ENCODE measurements around the gene PDE4D.
"Not testable (repeated sequence)": the region's sequence is repeated elsewhere in the genome, so short reads cannot be mapped to it uniquely, and the experiment has no call there.

Gene PDE4D

GRCh38 chr5:58967597-58968281 is 925.8 kb downstream of the PDE4D start:
- no peak overlapping the region for H3K4me2 ChIP-seq
- TF ChIP-seq Cebpa-rat (IDR thresholded peaks at IDR 0.05) = no peak
- no peaks in the 10 kb centered on the region for H3K27me3 ChIP-seq
- H3K4me1 ChIP-seq = no peaks in the 10 kb centered on the region
- no peak overlapping the region for H3K27ac ChIP-seq
- no peaks in the 10 kb centered on the region for H3K9me3 ChIP-seq
- H3K9ac ChIP-seq = no peak overlapping the region
- no peak overlapping the region for H3K4me3 ChIP-seq
- no peaks in the 10 kb centered on the region for H3K36me3 ChIP-seq
- no peaks in the 10 kb centered on the region for H4K20me1 ChIP-seq

DNA sequence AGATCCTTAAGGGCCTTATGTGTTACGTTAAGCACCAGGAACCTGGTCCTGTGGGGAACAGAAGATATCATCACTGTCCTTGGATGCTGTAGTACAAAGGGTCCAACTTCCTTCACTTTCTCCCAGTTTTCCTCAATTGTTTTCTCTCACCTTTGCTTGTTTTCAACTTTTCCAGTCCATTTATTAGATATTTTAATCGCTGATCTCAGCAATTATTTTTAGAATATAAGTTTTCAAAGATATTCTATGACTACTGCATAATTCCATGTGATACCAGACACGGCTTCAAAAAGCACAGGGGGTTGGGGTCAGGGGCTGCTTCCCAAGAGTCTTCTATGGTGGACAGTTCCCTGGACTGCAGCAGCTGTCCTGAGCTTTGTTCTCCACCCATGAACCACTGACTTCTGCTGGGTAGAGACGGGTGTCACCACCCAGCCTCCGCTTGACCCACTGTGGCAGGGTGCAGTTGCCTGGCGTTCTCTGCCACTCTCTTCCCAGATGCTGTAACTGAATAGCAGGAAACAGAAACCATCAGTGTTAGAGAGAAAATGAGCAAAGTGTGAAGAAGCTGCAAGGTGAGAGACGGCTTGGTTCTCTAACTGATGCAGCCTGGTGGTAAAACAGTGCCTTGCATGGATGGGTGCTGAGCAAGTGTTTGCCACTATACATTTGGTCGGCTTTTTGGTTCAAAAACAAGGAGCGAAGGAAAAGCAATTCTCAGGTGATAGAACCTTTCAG is 927.7 kb downstream of the PDE4D start:
- no peak overlapping the region for H3K4me2 ChIP-seq
- no peaks in the 10 kb centered on the region for H3K27me3 ChIP-seq
- no peak overlapping the region for H3K27ac ChIP-seq
- no peaks in the 10 kb centered on the region for H3K4me1 ChIP-seq
- H4K20me1 ChIP-seq = no peaks in the 10 kb centered on the region
- no peaks in the 10 kb centered on the region for H3K9me3 ChIP-seq
- H3K4me3 ChIP-seq = no peak overlapping the region
- no peak overlapping the region for H3K9ac ChIP-seq
- TF ChIP-seq Cebpa-rat (IDR thresholded peaks at IDR 0.05) = no peak
- H3K36me3 ChIP-seq = no peaks in the 10 kb centered on the region

- Histone ChIP-seq H3K9ac (no peak overlapping the region), H3K27ac (no peak overlapping the region), H4K20me1 (no peaks in the 10 kb centered on the region), H3K36me3 (no peaks in the 10 kb centered on the region), H3K27me3 (no peaks in the 10 kb centered on the region), H3K4me2 (no peak overlapping the region), H3K9me3 (no peaks in the 10 kb centered on the region), H3K4me3 (no peak overlapping the region), H3K4me1 (no peaks in the 10 kb centered on the region)
- no peak for TF ChIP-seq Cebpa-rat (IDR thresholded peaks at IDR 0.05)
Observed at GRCh38 chr5:58963821-58964220, 929.7 kb downstream of the PDE4D start.

- Histone ChIP-seq H3K9me3 (no peaks in the 10 kb centered on the region), H3K36me3 (no peaks in the 10 kb centered on the region), H3K4me3 (no peak overlapping the region), H3K4me1 (no peaks in the 10 kb centered on the region), H3K9ac (no peak overlapping the region), H4K20me1 (no peaks in the 10 kb centered on the region), H3K27me3 (no peaks in the 10 kb centered on the region), H3K4me2 (no peak overlapping the region), H3K27ac (no peak overlapping the region)
- no peak for TF ChIP-seq Cebpa-rat (IDR thresholded peaks at IDR 0.05)
Observed at GRCh38 chr5:58963361-58963760, 930.2 kb downstream of the PDE4D start.

DNA sequence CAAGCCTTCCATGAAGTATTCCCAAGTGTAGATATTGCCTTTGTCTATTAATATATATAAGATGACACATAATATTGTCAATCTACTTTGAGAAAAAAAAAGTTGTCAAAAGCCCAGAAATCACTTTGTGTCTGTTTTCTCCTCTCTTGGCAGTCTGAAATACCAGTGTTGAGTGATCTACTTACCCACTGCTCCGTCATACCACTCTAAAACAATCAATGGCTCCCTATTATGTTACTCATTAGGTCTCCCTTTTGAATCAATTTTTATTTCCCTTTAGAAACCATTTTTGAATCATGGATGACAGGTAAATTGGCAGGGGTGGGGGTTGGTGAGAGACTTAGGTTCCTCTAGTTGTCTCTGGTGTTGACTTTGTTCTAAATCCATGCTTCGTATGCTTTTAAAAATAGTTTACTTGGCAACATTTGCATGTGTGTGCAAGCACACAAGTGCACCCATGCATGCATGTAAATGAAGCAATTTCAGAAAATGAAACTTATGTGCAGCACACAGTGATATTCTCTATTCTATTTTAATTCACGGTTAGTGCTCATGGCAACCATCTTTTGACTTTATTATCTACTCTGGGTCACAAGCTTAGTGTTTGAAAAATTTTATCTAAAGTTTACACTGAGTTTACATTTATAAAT is 931.8 kb downstream of the PDE4D start:
- no peaks in the 10 kb centered on the region for H4K20me1 ChIP-seq
- no peak overlapping the region for H3K4me3 ChIP-seq
- H3K4me2 ChIP-seq = no peak overlapping the region
- TF ChIP-seq Cebpa-rat (IDR thresholded peaks at IDR 0.05) = no peak
- H3K9me3 ChIP-seq = no peaks in the 10 kb centered on the region
- no peaks in the 10 kb centered on the region for H3K27me3 ChIP-seq
- no peak overlapping the region for H3K9ac ChIP-seq
- no peak overlapping the region for H3K27ac ChIP-seq
- H3K36me3 ChIP-seq = no peaks in the 10 kb centered on the region
- H3K4me1 ChIP-seq = no peaks in the 10 kb centered on the region

DNA sequence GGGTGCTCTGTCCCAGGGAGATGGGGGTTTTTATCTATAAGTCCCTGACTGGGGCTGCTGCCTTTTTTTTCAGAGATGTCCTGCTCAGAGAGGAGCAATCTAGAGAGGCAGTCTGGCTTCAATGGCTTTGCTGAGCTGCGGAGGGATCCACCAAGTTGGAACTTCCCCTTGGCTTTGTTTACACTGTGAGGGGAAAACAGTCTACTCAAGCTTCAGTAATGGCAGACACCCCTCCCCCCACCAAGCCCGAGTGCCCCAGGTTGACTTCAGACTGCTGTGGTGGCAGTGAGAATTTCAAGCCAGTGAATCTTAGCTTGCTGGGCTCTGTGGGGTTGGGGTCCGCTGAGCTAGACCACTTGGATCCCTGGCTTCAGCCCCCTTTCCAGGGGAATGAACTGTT is 934.8 kb downstream of the PDE4D start:
- Histone ChIP-seq H3K4me1 (no peaks in the 10 kb centered on the region), H3K27me3 (no peaks in the 10 kb centered on the region), H4K20me1 (no peaks in the 10 kb centered on the region), H3K9me3 (no peaks in the 10 kb centered on the region), H3K9ac (no peak overlapping the region), H3K36me3 (no peaks in the 10 kb centered on the region), H3K4me2 (no peak overlapping the region), H3K4me3 (no peak overlapping the region), H3K27ac (no peak overlapping the region)
- TF ChIP-seq Cebpa-rat (IDR thresholded peaks at IDR 0.05) = no peak

GRCh38 chr5:58953218-58953617 is 940.3 kb downstream of the PDE4D start:
- not testable (repeated sequence) for H4K20me1 ChIP-seq, H3K27me3 ChIP-seq, H3K9me3 ChIP-seq, H3K27ac ChIP-seq, H3K4me2 ChIP-seq, H3K4me1 ChIP-seq, H3K9ac ChIP-seq, H3K36me3 ChIP-seq, H3K4me3 ChIP-seq

DNA sequence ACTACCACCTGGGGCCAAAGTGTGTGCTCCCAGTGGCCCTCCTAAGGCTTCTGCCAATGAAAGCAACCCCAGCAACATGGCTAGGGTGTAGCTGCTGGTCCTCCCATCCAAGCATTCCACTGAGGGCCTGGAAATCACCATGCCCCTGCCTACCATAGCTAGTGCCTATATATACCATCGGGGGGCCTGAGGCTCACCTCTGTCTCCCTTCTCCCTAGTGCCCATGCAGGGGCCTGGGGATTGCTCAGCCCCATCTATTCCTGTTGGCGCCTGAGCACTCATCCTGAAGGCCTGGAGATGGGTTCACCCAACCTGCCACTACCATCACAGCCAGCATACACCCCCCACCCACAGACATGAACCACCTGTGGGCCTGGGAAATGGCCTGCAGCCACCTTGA is 943.3 kb downstream of the PDE4D start:
- no peak for TF ChIP-seq Cebpa-rat (IDR thresholded peaks at IDR 0.05)
- Histone ChIP-seq H3K4me1 (no peaks in the 10 kb centered on the region), H3K9me3 (no peaks in the 10 kb centered on the region), H3K27me3 (no peaks in the 10 kb centered on the region), H3K4me3 (no peak overlapping the region), H3K27ac (no peak overlapping the region), H3K4me2 (no peak overlapping the region), H4K20me1 (no peaks in the 10 kb centered on the region), H3K36me3 (no peaks in the 10 kb centered on the region), H3K9ac (no peak overlapping the region)

DNA sequence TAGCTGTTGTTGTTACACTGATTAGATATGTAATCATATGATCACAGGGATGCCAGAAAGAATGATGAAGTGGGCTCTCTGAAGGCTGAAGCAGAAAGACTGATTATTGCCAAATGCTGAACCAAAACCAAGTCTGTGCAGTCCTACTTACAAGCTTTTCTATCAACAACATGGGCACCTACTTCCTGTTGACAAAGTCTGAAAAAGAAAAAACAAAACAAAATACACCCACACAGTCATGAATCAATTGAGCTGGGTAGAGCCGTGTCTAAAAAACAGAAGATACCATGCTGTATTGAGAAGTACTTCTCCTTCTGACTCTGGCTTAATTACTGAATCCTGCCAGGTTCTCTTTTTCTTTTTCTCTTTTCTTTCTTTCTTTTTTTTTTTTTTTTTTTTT is 947.3 kb downstream of the PDE4D start:
- Histone ChIP-seq H3K36me3 (no peaks in the 10 kb centered on the region), H3K4me3 (no peak overlapping the region), H4K20me1 (no peaks in the 10 kb centered on the region), H3K4me2 (no peak overlapping the region), H3K9me3 (peaks cover 8% of the 10 kb centered on the region; the same call in 1 of the 2 replicates), H3K27ac (no peak overlapping the region), H3K27me3 (no peaks in the 10 kb centered on the region), H3K4me1 (no peaks in the 10 kb centered on the region), H3K9ac (no peak overlapping the region)
- TF ChIP-seq Cebpa-rat (IDR thresholded peaks at IDR 0.05) = no peak

DNA sequence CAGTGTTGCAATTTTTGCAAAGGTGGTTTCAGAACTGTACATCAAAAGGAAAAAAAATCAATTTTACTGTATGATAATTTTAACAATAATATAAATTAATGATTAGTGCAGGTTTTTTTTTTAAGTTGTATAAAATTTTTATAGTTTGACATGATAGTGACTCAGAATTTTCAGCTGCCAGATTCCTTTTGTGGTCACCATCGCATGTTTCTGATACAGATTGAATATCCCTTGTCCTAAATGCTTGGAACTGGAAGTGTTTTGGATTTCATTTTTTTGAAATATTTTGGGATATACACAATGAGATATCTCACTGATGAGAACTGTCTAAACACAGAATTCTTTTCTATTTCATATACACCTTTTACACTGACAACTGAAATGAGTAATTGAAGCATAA is 949.3 kb downstream of the PDE4D start:
- H3K9ac ChIP-seq = no peak overlapping the region
- TF ChIP-seq Cebpa-rat (IDR thresholded peaks at IDR 0.05) = no peak
- H3K4me3 ChIP-seq = no peak overlapping the region
- peaks cover 8% of the 10 kb centered on the region; the same call in 1 of the 2 replicates for H3K9me3 ChIP-seq
- H3K27me3 ChIP-seq = no peaks in the 10 kb centered on the region
- H3K27ac ChIP-seq = no peak overlapping the region
- no peaks in the 10 kb centered on the region for H4K20me1 ChIP-seq
- no peak overlapping the region for H3K4me2 ChIP-seq
- no peaks in the 10 kb centered on the region for H3K36me3 ChIP-seq
- no peaks in the 10 kb centered on the region for H3K4me1 ChIP-seq
